DND-41 (cell line): ENCODE results near the gene CCL14.
"Not testable (repeated sequence)": the region's sequence is repeated elsewhere in the genome, so short reads cannot be mapped to it uniquely, and the experiment has no call there.

ENCODE experiments used
- ATAC-seq: fragments of 200-7000 bp; cut with Tn5 transposase; 3 replicates; pipeline ENCODE4 v1.9.1; 2021; ENCODE audit warnings: low read depth; ENCODE audit not compliant: insufficient read depth
- DNase-seq: peaks from one replicate; pipeline ENCODE4 v3.0.0-alpha.2; 2020
- H2AFZ ChIP-seq: 2 replicates; pipeline ENCODE4 v1.6.0; 2012; ENCODE audit warnings: low read depth, low read length
- H3K27ac ChIP-seq: 2 replicates; pipeline ENCODE4 v1.5.1; 2012; ENCODE audit warnings: low read length, inconsistent platforms
- H3K27me3 ChIP-seq: fragments of 200-600 bp; sonication (generic); 2 replicates; pipeline ENCODE4 v1.6.0; 2012; ENCODE audit warnings: low read length, mild to moderate bottlenecking, inconsistent platforms; ENCODE audit not compliant: insufficient read depth, poor library complexity
- H3K36me3 ChIP-seq: 2 replicates; pipeline ENCODE4 v1.5.1; 2012; ENCODE audit warnings: low read length, inconsistent platforms; ENCODE audit not compliant: insufficient read depth
- H3K4me1 ChIP-seq: 2 replicates; pipeline ENCODE4 v1.5.1; 2012; ENCODE audit warnings: mild to moderate bottlenecking, low read length; ENCODE audit not compliant: insufficient read depth
- H3K4me2 ChIP-seq: 2 replicates; pipeline ENCODE4 v1.6.0; 2012; ENCODE audit warnings: mild to moderate bottlenecking, moderate library complexity, low read length, inconsistent platforms; ENCODE audit not compliant: insufficient read depth
- H3K4me3 ChIP-seq, 2 experiments: fragments of 200-600 bp in 1 of 2; shearing (Covaris generic) in 1 of 2; 2 replicates each; pipeline ENCODE4 v1.5.1; 2012 to 2016; ENCODE audit warnings: inconsistent platforms in 2 of 2, low read length in 2 of 2, mild to moderate bottlenecking in 2 of 2, low read depth in 1 of 2, moderate library complexity in 1 of 2
- H3K79me2 ChIP-seq: 2 replicates; pipeline ENCODE4 v1.6.0; 2012; ENCODE audit warnings: low read length, inconsistent platforms; ENCODE audit not compliant: insufficient read depth
- H3K9ac ChIP-seq: 2 replicates; pipeline ENCODE4 v1.6.0; 2012; ENCODE audit warnings: low read depth, mild to moderate bottlenecking, inconsistent platforms, low read length, moderate library complexity
- H3K9me3 ChIP-seq: 2 replicates; pipeline ENCODE4 v1.5.1; 2012; ENCODE audit warnings: low read length, moderate library complexity, mild to moderate bottlenecking, inconsistent platforms; ENCODE audit not compliant: insufficient read depth, severe bottlenecking
- H4K20me1 ChIP-seq: 2 replicates; pipeline ENCODE4 v1.6.0; 2012; ENCODE audit warnings: low read length; ENCODE audit not compliant: insufficient read depth
- CTCF ChIP-seq: IDR thresholded peaks from 2 replicates; pipeline ENCODE4 v1.5.1; 2012; ENCODE audit warnings: borderline replicate concordance, low read length, moderate library complexity, mild to moderate bottlenecking; ENCODE audit not compliant: poor library complexity, severe bottlenecking; ENCODE audit errors: extremely low read depth
- EZH2 ChIP-seq: IDR thresholded peaks from 3 replicates; pipeline ENCODE4 v1.6.1; 2012; ENCODE audit warnings: borderline replicate concordance, low read depth, mild to moderate bottlenecking, moderate library complexity, low read length, inconsistent platforms; ENCODE audit not compliant: severe bottlenecking

The CCL14 gene

GRCh38 chr17:36017799-36018198 is 31.3 kb upstream of the CCL14 start, which contains the start of gene CCL23:
TSS of gene CCL23 (minus strand) at chr17:36017972. CDS start at chr17:36017897, 75 bp downstream.
- no peak within 1 kb of the TSS for H3K9ac ChIP-seq
- H4K20me1 ChIP-seq, result no peaks in the 10 kb centered on the region
- H3K27ac ChIP-seq, result no peak within 1 kb of the TSS
- H3K36me3 ChIP-seq, result no peaks in the 10 kb centered on the region
- peaks cover 10% of the 10 kb centered on the region for H3K27me3 ChIP-seq
- H3K4me1 ChIP-seq, result no peaks in the 10 kb centered on the region
- H3K4me3 ChIP-seq, result no peak within 1 kb of the TSS
- DNase-seq (no peak), ATAC-seq (no peak)
- H3K79me2 ChIP-seq, result no peaks in the 10 kb centered on the region
- H2AFZ ChIP-seq, result no peak within 1 kb of the TSS
- TF ChIP-seq CTCF, result no peak
- TF ChIP-seq EZH2, result no peak
- H3K4me2 ChIP-seq, result no peak within 1 kb of the TSS
- no peaks in the 10 kb centered on the region for H3K9me3 ChIP-seq

- Histone ChIP-seq H3K36me3 (no peaks in the 10 kb centered on the region), H3K79me2 (no peaks in the 10 kb centered on the region), H3K9me3 (no peaks in the 10 kb centered on the region), H3K4me1 (no peaks in the 10 kb centered on the region), H3K9ac (no peak overlapping the region), H4K20me1 (no peaks in the 10 kb centered on the region), H3K27me3 (peaks cover 10% of the 10 kb centered on the region), H3K4me2 (no peak overlapping the region), H2AFZ (no peak overlapping the region), H3K4me3 (no peak overlapping the region), H3K27ac (no peak overlapping the region)
- DNase-seq (no peak), ATAC-seq (no peak)
- TF ChIP-seq CTCF, result no peak
- TF ChIP-seq EZH2, result no peak
These were observed 30.0 kb upstream of the CCL14 start for GRCh38 chr17:36016555-36016954.

- H3K27ac ChIP-seq, H3K79me2 ChIP-seq, ATAC-seq, DNase-seq, H2AFZ ChIP-seq, H3K4me1 ChIP-seq, H3K27me3 ChIP-seq, H3K4me3 ChIP-seq, H3K9ac ChIP-seq, H3K9me3 ChIP-seq, H4K20me1 ChIP-seq, H3K36me3 ChIP-seq, H3K4me2 ChIP-seq: not testable (repeated sequence)
These were observed 29.4 kb upstream of the CCL14 start for GRCh38 chr17:36015895-36016294.

- H3K4me3 ChIP-seq, result no peak overlapping the region
- no peaks in the 10 kb centered on the region for H3K9me3 ChIP-seq
- H3K9ac ChIP-seq, result no peak overlapping the region
- H2AFZ ChIP-seq, result no peak overlapping the region
- H3K27ac ChIP-seq, result no peak overlapping the region
- no peaks in the 10 kb centered on the region for H3K36me3 ChIP-seq
- DNase-seq, result no peak
- no peaks in the 10 kb centered on the region for H3K79me2 ChIP-seq
- TF ChIP-seq CTCF (no peak), EZH2 (no peak)
- H3K4me2 ChIP-seq, result no peak overlapping the region
- no peaks in the 10 kb centered on the region for H4K20me1 ChIP-seq
- H3K27me3 ChIP-seq, result peaks cover 10% of the 10 kb centered on the region
- H3K4me1 ChIP-seq, result no peaks in the 10 kb centered on the region
- ATAC-seq, result no peak
These were observed 28.4 kb upstream of the CCL14 start for GRCh38 chr17:36014946-36015345.
